Spleen (tissue), 11 donors: ENCODE results near the gene SRCAP. TPM values are rescaled to one million over a fixed set of nuclear protein-coding genes. Genes with fewer than 3 reads are reported as not detected.

Experiments used
- DNase-seq: peaks from one replicate; pipeline ENCODE4 v3.0.0-alpha.2; 2020
- H3K27ac ChIP-seq, 8 donors: fragments of 200-600 bp; sonication (generic) in 7 of 8; 1 replicate in 4 of 8; 2 replicates in 4 of 8; pipeline versions ENCODE4 v1.5.0 to v1.8.0; 2016 to 2021; ENCODE audit warnings: inconsistent platforms in 4 of 8, mild to moderate bottlenecking in 4 of 8, moderate library complexity in 1 of 8
- H3K27me3 ChIP-seq, 7 donors: fragments of 200-600 bp; sonication (generic) in 6 of 7; replicated peaks in 1 of 7; 1 replicate in 4 of 7; 2 replicates in 3 of 7; pipeline versions ENCODE4 v1.5.0 to v1.8.0; 2016 to 2021; ENCODE audit warnings: inconsistent platforms in 3 of 7, mild to moderate bottlenecking in 1 of 7
- H3K36me3 ChIP-seq, 6 donors: fragments of 200-600 bp; sonication (generic) in 5 of 6; 1 replicate in 4 of 6; 2 replicates in 2 of 6; pipeline versions ENCODE4 v1.5.0 to v1.8.0; 2016 to 2021; ENCODE audit warnings: inconsistent platforms in 2 of 6
- H3K4me1 ChIP-seq, 6 donors: fragments of 200-600 bp; sonication (generic) in 5 of 6; 1 replicate in 3 of 6; 2 replicates in 3 of 6; pipeline versions ENCODE4 v1.5.0 to v1.8.0; 2016 to 2021; ENCODE audit warnings: inconsistent platforms in 3 of 6
- H3K4me3 ChIP-seq, 8 donors: fragments of 200-600 bp; sonication (generic) in 7 of 8; 1 replicate in 4 of 8; 2 replicates in 4 of 8; pipeline versions ENCODE4 v1.5.0 to v1.8.0; 2016 to 2021; ENCODE audit warnings: inconsistent platforms in 4 of 8, mild to moderate bottlenecking in 4 of 8, moderate library complexity in 2 of 8
- H3K9me3 ChIP-seq, 8 donors: fragments of 200-600 bp; sonication (generic) in 7 of 8; 1 replicate in 4 of 8; 2 replicates in 4 of 8; pipeline versions ENCODE4 v1.5.0 to v1.8.0; 2016 to 2021; ENCODE audit warnings: inconsistent platforms in 4 of 8
- CTCF ChIP-seq, 11 experiments: fragments of 200-600 bp in 7 of 11; fragments of 450-650 bp in 4 of 11; sonication (generic) in 4 of 11; IDR thresholded peaks in 8 of 11; conservative IDR thresholded peaks in 3 of 11; 1 replicate in 7 of 11; 2 replicates in 4 of 11; pipeline versions ENCODE4 v1.4.0 to v1.8.0; 2016 to 2021; ENCODE audit warnings: antibody characterized with exemption in 11 of 11, inconsistent platforms in 4 of 11, mild to moderate bottlenecking in 1 of 11
- POLR2A ChIP-seq, 3 donors: fragments of 450-650 bp; IDR thresholded peaks; one replicate each; pipeline ENCODE4 v1.5.1; 2017; ENCODE audit warnings: antibody characterized with exemption in 3 of 3, mild to moderate bottlenecking in 1 of 3
- POLR2AphosphoS5 ChIP-seq, 3 donors: sonication (generic); formaldehyde crosslinking; IDR thresholded peaks; one replicate each; pipeline ENCODE4 v1.5.1; 2017; ENCODE audit warnings: antibody characterized with exemption in 3 of 3
- WGBS, 5 donors: extraction: QIAGEN DNeasy Blood & Tissue Kit in 3 of 5; methylation state at CpG; one replicate each; pipeline versions ENCODE4 v1.1.5 to v1.1.7; 2013 to 2018; 5-methylcytosine and 5-hydroxymethylcytosine counted together
- intact Hi-C: fragments of 100-400 bp; cut with DNase I; formaldehyde crosslinking; loops from one replicate; pipeline ENCODE4 v1.15.0; 2023; ENCODE audit warnings: low total_unique reads
- polyA plus RNA-seq, 3 donors: library from polyadenylated mRNA; stranded (reverse); fragments of 200-250 nt; gene quantifications; one replicate each; pipeline ENCODE4 v1.2.1, GENCODE V29; 2013
- total RNA-seq, 7 donors: library from RNA; depleted of rRNA in 3 of 7; stranded (reverse); fragments of >200 nt in 3 of 7; fragmentation: NEBNext Ultra II Directional in 4 of 7; extraction: Animal tissue kit (Norgen Biotek cat#: 25700) in 4 of 7; gene quantifications; one replicate each; pipeline versions ENCODE4 v1.1.0 to v1.2.1, GENCODE V29; 2016 to 2021
- donor health status: healthy with polysubstance abuse.
- donor health status: DM: no; HTN: no; CAD: no; lungs with moderate emphysema.
- donor health status: DM: no; HTN: no; CAD: no.
- donor health status: Bipolar disorder and iron deficiency.
- donor health status: healthy.
- donor health status: DM: no; HTN: no; CAD: no.
- donor health status: DM: yes; HTN: yes; CAD: no.

Gene SRCAP
- total and polyA plus RNA-seq, 10 donors: 1.2 to 85.7 (median 68.3) TPM

GRCh38 chr16:30728899-30729672 is 30.1 kb downstream of the SRCAP start:
- H3K27me3 ChIP-seq: no peaks in the 10 kb centered on the region
- peaks cover 3 to 34% (median 19%) of the 10 kb centered on the region in 6 donors for H3K4me1 ChIP-seq
- H3K27ac ChIP-seq: peak overlapping the region in 2 of 8 donors; percentile 10 to 49
- peaks cover 14 to 100% (median 81%) of the 10 kb centered on the region in 6 donors for H3K36me3 ChIP-seq
- H3K9me3 ChIP-seq: no peaks in the 10 kb centered on the region
- 76 to 86% (median 84%) methylated on average over 15 to 17 of the region's 17 CpGs for WGBS, 5 donors
- DNase-seq: peak; percentile 75
- no peak overlapping the region for H3K4me3 ChIP-seq
- intact Hi-C loops: loop anchor here (10.0 kb wide), 1 partner anchor 46 kb away; no protein-coding TSS in a partner anchor
- TF ChIP-seq POLR2AphosphoS5 (IDR thresholded peaks at IDR 0.05): peak in 2 of 3 donors; percentile 42 to 66
- TF ChIP-seq CTCF (IDR thresholded peaks at IDR 0.05 in 8 of 11, conservative IDR thresholded peaks at IDR 0.05 in 3 of 11): no peak

GRCh38 chr16:30731411-30731810 is 32.4 kb downstream of the SRCAP start:
- WGBS, 5 donors: 89 to 98% (median 90%) methylated on average over 3 of the region's 3 CpGs
- H3K9me3 ChIP-seq: no peaks in the 10 kb centered on the region
- DNase-seq: no peak
- intact Hi-C loops: no loop called here
- H3K4me3 ChIP-seq: no peak overlapping the region
- peaks cover 17 to 100% (median 82%) of the 10 kb centered on the region in 6 donors for H3K36me3 ChIP-seq
- no peaks in the 10 kb centered on the region for H3K27me3 ChIP-seq
- H3K27ac ChIP-seq: no peak overlapping the region
- no peak for TF ChIP-seq POLR2AphosphoS5 (IDR thresholded peaks at IDR 0.05)
- no peak for TF ChIP-seq POLR2A (IDR thresholded peaks at IDR 0.05)
- no peak for TF ChIP-seq CTCF (IDR thresholded peaks at IDR 0.05 in 8 of 11, conservative IDR thresholded peaks at IDR 0.05 in 3 of 11)
- peaks cover 0 to 15% (median 3%) of the 10 kb centered on the region in 6 donors for H3K4me1 ChIP-seq

GRCh38 chr16:30736995-30737793 is 38.2 kb downstream of the SRCAP start:
- Histone ChIP-seq H3K4me1 (peaks cover 0 to 28% (median 17%) of the 10 kb centered on the region in 6 donors), H3K9me3 (no peaks in the 10 kb centered on the region), H3K27me3 (no peaks in the 10 kb centered on the region), H3K27ac (peak overlapping the region in 1 of 8 donors; percentile 5), H3K4me3 (no peak overlapping the region), H3K36me3 (peaks cover 15 to 100% (median 72%) of the 10 kb centered on the region in 6 donors)
- no peak for TF ChIP-seq CTCF (IDR thresholded peaks at IDR 0.05 in 8 of 11, conservative IDR thresholded peaks at IDR 0.05 in 3 of 11)
- peak in 1 of 3 donors; percentile 36 for TF ChIP-seq POLR2AphosphoS5 (IDR thresholded peaks at IDR 0.05)
- no peak for TF ChIP-seq POLR2A (IDR thresholded peaks at IDR 0.05)
- DNase-seq: peak; percentile 74
- 90 to 96% (median 92%) methylated on average over 13 to 17 of the region's 17 CpGs for WGBS, 5 donors
- intact Hi-C loops: no loop called here
